GF-D8 (cell line): ENCODE data around the gene AMBRA1.

ENCODE experiments used
- DNase-seq: peaks from one replicate; lab custom pipeline; 2025; lab: John Stamatoyannopoulos, UW

AMBRA1 gene

DNA sequence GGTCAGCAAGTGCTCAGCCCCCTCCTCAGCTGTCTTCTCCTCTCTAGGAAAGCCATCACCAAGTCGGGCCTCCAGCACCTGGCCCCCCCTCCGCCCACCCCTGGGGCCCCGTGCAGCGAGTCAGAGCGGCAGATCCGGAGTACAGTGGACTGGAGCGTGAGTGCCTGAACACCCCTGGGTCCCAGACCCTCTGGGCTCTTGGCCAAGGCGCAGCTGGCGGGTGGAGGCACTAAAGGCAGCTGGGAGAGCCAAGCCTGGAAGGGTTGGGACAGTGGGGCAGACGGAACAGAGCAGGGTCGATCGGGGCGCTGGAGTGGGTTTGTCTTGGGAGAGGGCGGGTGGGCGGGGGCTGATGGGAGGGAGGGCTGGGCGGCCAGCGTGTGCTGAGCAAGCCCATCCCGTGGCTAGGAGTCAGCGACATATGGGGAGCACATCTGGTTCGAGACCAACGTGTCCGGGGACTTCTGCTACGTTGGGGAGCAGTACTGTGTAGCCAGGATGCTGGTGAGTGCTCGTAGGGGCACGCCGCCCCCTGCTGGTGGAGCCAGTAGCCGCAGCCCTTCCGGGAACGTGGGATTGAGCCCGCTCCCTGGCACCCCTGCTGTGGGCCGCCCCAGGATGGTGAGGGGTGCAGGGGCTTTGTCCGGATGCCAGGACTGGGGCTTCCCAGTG, 226.4 kb downstream of the AMBRA1 start:
- DNase-seq = no peak

DNA sequence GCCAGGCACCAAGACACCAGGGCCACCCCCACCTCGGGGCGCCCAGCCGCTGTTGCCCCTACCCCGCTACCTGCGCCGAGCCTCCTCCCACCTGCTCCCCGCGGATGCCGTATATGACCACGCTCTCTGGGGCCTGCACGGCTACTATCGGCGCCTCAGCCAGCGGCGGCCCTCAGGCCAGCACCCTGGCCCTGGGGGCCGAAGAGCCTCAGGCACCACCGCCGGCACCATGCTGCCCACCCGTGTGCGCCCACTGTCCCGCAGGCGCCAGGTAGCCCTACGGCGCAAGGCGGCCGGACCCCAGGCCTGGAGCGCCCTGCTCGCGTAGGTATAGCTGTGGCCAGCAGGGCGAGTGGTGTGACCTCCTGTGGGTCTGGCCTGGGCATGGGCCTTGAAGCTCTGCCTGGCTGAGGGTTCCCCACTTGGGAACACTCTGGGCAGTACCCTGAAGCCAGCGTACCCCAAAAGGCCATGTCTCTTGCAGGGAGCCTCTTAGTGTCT, 227.1 kb downstream of the AMBRA1 start:
- DNase-seq = no peak

DNA sequence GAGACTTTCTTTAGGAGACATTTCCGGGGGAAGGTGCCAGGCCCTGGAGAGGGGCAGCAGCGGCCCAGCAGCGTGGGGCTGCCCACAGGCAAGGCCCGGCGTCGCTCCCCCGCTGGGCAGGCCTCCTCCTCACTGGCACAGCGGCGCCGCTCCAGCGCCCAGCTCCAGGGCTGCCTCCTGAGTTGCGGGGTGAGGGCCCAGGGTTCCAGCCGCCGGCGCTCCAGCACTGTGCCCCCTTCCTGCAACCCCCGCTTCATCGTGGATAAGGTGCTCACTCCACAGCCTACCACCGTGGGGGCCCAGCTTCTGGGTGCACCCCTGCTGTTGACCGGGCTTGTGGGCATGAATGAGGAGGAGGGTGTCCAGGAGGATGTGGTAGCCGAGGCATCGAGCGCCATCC, 227.6 kb downstream of the AMBRA1 start:
- DNase-seq = no peak

DNA sequence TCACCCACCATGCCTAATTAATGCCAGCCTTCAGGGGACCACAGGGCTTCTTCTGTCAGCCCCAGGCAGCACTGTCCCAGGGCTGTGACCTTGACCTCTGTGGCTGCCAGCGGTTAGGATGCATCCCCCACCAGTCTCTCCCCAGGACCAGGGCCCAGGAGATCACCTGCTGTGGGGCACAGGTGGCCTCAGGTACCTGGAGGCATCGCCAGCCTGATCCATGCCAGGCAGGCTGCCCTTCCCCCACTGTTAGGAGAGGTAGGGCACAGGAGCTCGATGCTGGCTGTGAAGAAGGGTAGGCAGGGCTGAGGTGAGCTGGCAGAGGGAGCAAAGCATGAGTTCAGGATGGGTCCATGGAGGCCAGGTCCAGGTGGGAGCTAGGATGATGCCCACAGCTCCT, 229.0 kb downstream of the AMBRA1 start:
- DNase-seq = no peak

GRCh38 chr11:46364056-46364455, 229.8 kb downstream of the AMBRA1 start:
- no peak for DNase-seq

DNA sequence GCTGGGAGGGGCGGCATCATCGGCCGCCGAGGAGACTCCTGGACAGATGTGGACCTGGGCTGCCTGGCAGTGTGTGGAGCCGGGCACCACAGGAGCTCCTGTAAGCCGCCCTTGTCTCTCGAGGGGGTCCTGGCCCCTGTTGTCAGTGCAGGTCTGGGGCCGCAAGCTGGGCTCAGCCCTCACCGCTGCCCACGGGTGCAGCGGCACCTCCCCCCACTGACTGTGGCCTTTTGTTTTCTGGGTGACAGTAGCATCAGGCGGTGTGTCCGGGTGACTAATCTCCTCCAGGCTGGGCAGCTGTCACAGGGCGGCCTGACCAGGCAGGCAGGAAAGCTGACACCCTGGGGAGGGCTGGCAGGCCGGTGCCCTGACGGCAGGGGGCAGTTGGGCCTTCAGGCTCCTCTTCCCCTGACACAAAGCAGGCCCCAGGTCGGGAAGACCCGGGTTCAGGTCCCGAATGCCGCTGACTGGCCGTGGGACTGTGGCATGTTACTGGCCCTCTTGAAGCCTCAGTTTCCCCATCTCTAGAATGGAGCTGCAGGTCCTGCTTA, 230.3 kb downstream of the AMBRA1 start:
- no peak for DNase-seq

GRCh38 chr11:46363031-46363407, 230.8 kb downstream of the AMBRA1 start:
- no peak for DNase-seq

DNA sequence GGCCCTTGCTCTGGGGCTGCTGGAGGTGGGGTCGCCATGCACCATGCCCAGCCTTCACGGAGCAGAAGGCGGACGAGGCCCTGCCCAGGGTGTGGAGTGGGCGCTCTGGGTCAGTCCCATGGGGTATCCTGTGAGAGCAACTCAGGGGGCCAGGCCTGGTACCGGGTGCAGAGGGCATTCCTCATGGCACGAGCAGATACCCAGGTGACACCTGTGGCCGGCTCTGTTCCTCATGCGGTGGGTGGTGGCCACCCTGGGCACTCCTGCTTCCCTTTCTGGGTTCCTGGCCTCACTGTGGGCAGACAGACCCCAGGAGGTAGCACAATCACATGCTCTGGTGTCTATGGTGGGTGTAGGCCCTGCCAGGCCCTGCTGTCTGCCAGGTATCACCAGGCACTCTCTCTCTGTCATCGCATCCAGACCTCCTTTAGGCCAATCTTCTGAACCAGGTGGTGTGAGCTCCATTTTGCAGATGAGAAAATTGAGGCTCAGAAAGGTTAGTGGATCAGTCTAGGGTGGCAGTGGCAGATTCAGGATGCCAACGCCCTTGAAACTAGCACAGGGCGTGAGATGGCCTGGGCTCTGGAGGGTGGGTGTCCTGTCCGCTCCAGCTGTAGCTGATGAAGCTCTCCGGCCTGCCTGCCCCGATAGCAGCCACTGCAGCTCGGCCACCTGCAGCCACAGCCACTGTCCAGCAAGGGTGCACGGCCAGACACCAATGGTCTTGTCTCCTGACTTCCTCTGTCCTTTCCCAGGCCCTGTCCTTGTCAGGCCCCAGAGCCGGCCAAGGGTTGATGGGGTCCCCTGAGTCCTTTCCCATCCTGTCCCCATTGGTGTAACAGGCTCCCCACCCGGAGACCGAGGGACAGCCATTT, 231.4 kb downstream of the AMBRA1 start:
- DNase-seq = no peak

DNA sequence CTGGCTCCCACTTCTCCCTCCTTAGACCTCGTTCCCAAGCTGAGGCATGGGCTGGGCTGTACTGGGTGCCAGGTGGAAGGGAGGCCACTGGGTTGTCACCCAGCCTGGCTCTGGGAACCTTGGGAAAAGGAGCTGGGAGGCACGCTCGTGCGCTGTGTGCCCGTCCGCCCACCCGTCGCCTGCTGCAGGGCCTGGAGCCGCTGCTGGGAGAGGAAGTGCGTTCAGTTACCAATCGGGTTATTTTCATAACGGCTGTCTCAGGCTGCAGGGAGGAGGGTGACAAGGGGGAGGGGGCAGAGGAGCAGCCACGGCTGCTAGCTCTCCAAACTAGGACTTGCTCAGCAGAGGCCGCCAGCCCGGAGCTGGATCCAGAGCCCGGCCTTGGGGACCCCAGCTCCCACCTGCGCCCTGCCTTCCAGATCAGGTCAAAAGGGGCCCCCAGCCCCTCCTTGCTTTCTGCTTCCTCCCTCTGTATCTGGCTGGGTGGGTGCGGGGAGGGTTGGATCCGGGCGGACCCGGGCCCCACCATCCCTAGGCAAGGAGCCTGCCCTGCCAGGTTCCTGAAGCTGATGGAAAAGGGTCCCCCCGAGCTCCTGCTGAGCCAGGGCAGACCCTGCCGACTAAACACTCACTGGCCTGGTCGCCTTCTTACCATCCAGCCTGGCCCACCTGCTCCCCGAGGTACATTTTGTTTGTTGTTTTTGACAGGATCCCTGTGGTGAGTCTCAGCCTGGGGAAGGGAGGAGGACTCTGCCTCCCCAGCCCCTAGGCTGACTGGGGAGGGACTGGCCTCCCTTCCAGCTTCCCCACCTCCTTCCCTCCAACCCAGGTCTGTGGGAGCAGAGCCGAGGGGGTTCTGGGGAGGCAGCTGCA, 232.3 kb downstream of the AMBRA1 start:
- DNase-seq = peak; percentile 49

DNA sequence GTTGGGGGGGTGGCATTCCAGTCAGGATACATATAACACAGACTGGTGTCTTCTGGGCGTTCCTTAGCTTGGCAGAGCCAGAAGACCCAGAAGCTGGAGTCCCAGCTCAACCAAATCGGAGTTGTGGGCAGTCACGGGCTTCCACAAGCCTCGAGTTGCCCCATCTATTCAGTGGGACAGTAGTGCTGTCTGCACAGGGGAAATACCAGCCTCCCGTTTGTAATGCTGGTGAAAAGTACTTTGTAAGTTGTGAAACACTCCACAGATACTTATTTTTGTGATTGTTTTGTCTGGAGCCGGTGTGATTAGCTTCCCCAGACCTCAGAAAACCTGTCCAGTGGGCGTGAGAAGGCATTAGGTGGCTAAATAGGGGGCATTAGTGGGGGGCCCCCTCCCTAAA, 232.9 kb downstream of the AMBRA1 start:
- DNase-seq = no peak

DNA sequence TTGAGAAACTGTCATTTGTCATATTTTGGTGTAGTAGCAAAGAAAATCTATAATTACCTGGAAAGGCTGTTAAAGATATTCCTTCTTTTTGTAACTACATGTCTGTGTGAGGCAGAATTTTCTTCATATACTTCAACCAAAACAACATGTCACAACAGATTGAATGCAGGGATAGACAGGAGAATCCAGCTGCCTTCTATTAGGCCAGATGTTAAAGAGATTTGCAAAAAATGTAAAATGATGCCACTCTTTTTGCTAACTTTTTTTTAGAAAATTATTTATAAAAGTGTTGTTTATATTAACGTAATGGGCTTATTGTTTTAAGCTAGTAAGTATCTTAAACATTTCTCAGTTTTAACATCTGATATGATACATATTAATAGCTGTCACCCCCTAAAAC, 233.9 kb downstream of the AMBRA1 start:
- DNase-seq = no peak

GRCh38 chr11:46357483-46357936, 236.3 kb downstream of the AMBRA1 start:
- DNase-seq = no peak

GRCh38 chr11:46356924-46357482, 236.8 kb downstream of the AMBRA1 start:
- DNase-seq = no peak

DNA sequence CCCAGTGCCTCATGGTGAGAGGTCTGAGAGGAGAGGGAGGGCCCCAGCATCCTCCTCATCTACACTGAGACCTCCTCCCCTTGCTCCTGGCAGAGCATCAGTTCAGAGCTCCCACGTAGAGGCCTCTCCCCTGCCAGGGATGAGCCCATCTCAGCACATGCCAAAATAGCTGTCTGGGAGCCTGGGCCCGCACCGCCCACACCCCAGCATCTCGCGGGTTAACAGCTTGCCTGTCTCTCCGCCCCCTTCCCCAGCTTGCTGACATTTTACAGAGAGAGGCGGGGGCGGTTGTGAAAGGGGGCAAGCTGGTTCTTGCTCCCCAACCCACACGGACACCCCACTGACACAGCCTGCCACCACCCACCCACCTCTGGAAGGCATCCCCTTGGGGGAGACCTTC, 240.1 kb downstream of the AMBRA1 start:
- DNase-seq = no peak

- DNase-seq = no peak
These were observed 241.6 kb downstream of the AMBRA1 start for GRCh38 chr11:46352063-46352841.

GRCh38 chr11:46351606-46352005, 242.2 kb downstream of the AMBRA1 start:
- DNase-seq = no peak

DNA sequence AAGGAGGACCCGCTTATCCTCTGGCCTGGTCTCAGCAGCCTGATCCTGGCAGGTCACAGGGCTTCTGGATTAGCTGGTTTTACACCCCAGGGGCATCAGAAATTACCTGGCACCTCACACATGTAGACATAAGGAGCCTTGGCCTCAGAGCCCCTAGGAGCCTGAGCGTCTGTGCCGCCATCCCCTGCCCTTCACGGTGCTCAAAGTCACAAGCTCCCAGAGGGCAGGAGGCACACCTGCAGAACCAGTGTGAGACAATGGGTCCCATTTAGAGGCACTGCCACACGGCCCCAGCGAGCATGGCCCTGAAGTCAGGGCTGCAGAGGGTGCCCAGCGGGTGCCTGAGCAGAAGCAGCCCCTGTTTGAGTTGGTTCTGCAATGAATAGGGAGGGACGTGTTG, 242.7 kb downstream of the AMBRA1 start:
- DNase-seq = no peak

DNA sequence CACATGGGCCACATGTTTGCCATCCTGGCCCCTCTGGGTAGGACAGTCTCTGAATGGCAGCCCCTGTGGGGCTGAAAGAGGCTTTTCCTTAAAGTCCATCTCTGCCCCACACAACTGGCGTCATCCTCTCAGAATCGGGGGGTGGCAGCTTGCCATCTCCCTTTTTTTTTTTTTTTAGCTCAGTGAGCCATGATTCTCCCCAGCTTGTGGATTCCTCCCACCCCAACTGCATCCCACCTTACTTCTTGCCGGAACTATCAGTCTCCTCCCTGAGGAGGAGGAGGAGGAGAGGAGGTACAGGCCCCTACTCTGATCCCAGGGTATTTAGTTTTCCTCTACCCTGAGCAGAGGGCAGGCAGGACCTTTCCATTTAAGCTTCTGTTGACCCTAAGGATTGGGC, 243.1 kb downstream of the AMBRA1 start:
- no peak for DNase-seq

DNA sequence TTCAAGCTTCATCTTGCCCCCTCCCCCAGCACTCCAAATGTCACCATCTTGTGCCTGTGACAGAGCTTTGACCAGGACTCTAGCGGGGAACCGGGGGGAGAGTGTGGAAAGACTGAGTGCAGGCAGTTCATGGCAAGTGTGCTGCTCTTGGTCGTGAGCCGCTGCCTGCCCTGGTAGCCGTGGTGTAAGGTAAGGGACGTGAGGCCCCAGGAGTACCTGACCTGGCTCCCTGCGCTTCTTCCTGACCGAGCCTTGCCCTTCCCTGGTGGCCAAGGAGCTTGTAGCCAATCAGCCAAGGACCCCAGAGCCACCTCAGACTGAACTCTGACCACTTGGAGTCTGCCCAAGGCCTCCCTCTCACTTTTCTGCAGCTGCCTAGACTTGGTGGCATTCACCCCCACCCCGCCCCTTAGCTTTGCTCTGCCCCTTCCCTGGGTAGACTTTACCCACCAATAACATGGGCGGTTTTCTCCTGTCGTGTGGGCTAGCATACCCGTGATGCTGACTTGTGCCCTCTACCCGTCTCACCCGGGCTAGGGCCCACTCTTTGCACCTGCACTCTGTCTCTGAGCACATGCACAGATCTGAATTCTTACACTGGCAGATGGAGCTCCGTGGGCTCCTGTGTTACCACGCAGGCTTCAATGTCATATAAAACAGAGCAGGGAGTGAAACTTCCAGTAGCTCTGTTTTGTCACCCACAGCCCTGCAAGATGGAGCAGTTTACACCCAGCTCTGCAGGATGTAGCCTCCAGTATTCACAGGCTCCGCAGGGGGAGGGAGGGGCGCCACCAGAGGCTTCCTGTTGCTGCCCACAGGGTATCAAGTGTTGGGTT, 245.0 kb downstream of the AMBRA1 start:
- DNase-seq = no peak
